K562 (cell line): ENCODE results near the gene SPNS2. TPM values are rescaled to one million over a fixed set of nuclear protein-coding genes. Genes with fewer than 3 reads are reported as not detected.

Experiments used
- ATAC-seq: fragments of 200-7000 bp; cut with Tn5 transposase; 3 replicates; pipeline ENCODE4 v1.9.1; 2020; ENCODE audit warnings: moderate library complexity
- BruUV-seq: library from RNA; stranded (reverse); fragments of 400-500 nt; replicated peaks from 2 replicates; lab custom pipeline; 2021; lab: Mats Ljungman, UMichigan
- CTCF ChIA-PET: fragments of 300-600 bp; formaldehyde crosslinking; extraction: SDS; loops from one replicate; lab custom pipeline; 2021; ENCODE audit warnings: low intra/inter-chr PET ratio; lab: Yijun Ruan, JAX
- POLR2A ChIA-PET: fragments of 300-600, 350-650 bp; sonication (Branson Sonifier 250); formaldehyde crosslinking; extraction: SDS; loops from one replicate; lab custom pipeline; 2021; ENCODE audit warnings: antibody characterized with exemption, inconsistent platforms; lab: Yijun Ruan, JAX
- DNase-seq, 4 experiments: peaks; one replicate each; pipeline versions ENCODE4 v3.0.0 to v3.0.0-alpha.2; 2011 to 2018; ENCODE audit warnings: low spot score in 3 of 4, mixed read lengths in 3 of 4; ENCODE audit errors: extremely low read depth in 1 of 4
- FAIRE-seq: peaks from 2 replicates; lab custom pipeline; 2011; peaks lifted over from hg19 to GRCh38; lab: Jason Lieb, UNC
- H2AFZ ChIP-seq: 2 replicates; pipeline ENCODE4 v1.6.0; 2011; ENCODE audit warnings: low read depth, low read length, control low read depth, inconsistent platforms
- H3K27ac ChIP-seq: fragments of 200-600 bp; 3 replicates; pipeline ENCODE4 v1.8.0; 2011; ENCODE audit warnings: low read depth, mild to moderate bottlenecking, control low read depth, inconsistent platforms, low read length, moderate library complexity, mixed read lengths; ENCODE audit errors: extremely low read depth
- H3K27me3 ChIP-seq, 2 experiments: fragments of 300-600 bp in 1 of 2; 2 replicates in 1 of 2; 3 replicates in 1 of 2; pipeline versions ENCODE4 v1.6.0 to v1.8.0; 2011; ENCODE audit warnings: inconsistent platforms in 2 of 2, low read length in 2 of 2, mild to moderate bottlenecking in 1 of 2, mixed read lengths in 1 of 2, moderate library complexity in 1 of 2; ENCODE audit not compliant: control insufficient read depth in 2 of 2, insufficient read depth in 2 of 2
- H3K36me3 ChIP-seq: fragments of 300-600 bp; 3 replicates; pipeline ENCODE4 v1.8.0; 2011; ENCODE audit warnings: mild to moderate bottlenecking, low read length, inconsistent platforms; ENCODE audit not compliant: control insufficient read depth, insufficient read depth
- H3K4me1 ChIP-seq, 2 experiments: fragments of 200-600 bp in 1 of 2; replicated peaks in 1 of 2; 2 replicates in 1 of 2; 3 replicates in 1 of 2; pipeline versions ENCODE4 v1.5.1 to v1.8.0; 2011; ENCODE audit warnings: inconsistent platforms in 2 of 2, low read length in 2 of 2, mild to moderate bottlenecking in 1 of 2, mixed read lengths in 1 of 2, moderate library complexity in 1 of 2; ENCODE audit not compliant: control insufficient read depth in 2 of 2, insufficient read depth in 2 of 2
- H3K4me2 ChIP-seq: 2 replicates; pipeline ENCODE4 v1.6.1; 2011; ENCODE audit warnings: low read length, control low read depth, inconsistent platforms, mixed read lengths; ENCODE audit not compliant: insufficient read depth
- H3K4me3 ChIP-seq: fragments of 200-600 bp; sonication (generic), shearing (Covaris generic); 2 replicates; pipeline ENCODE4 v1.5.1; 2016; ENCODE audit warnings: control low read depth, inconsistent platforms
- H3K79me2 ChIP-seq: fragments of 200-600 bp; 3 replicates; pipeline ENCODE4 v1.8.0; 2011; ENCODE audit warnings: low read length, inconsistent platforms; ENCODE audit not compliant: control insufficient read depth, insufficient read depth
- H3K9ac ChIP-seq, 2 experiments: 2 replicates each; pipeline versions ENCODE4 v1.6.0 to v1.6.1; 2011; ENCODE audit warnings: low read depth in 2 of 2, low read length in 2 of 2, control low read depth in 1 of 2, inconsistent platforms in 1 of 2, mild to moderate bottlenecking in 1 of 2, mixed read lengths in 1 of 2; ENCODE audit not compliant: insufficient read depth in 1 of 2
- H3K9me1 ChIP-seq: one replicate; pipeline ENCODE4 v1.6.0; 2011; ENCODE audit warnings: inconsistent platforms, mild to moderate bottlenecking, low read length, moderate library complexity; ENCODE audit not compliant: control insufficient read depth, insufficient read depth
- H3K9me3 ChIP-seq: replicated peaks from 2 replicates; pipeline ENCODE4 v1.5.1; 2011; ENCODE audit warnings: low read depth, low read length, inconsistent platforms; ENCODE audit not compliant: control insufficient read depth, insufficient read depth
- H4K20me1 ChIP-seq: replicated peaks from 2 replicates; pipeline ENCODE4 v1.6.1; 2011; ENCODE audit warnings: low read length, inconsistent platforms, mixed read lengths; ENCODE audit not compliant: control insufficient read depth, insufficient read depth
- BHLHE40 ChIP-seq: IDR thresholded peaks from 2 replicates; pipeline ENCODE4 v1.6.1; 2011; ENCODE audit warnings: low read length, improper control_type of control experiment
- CAMTA2 ChIP-seq: fragments of 250-450 bp; sonication (Bioruptor Pico); conservative IDR thresholded peaks from 2 replicates; pipeline ENCODE4 v1.5.1; 2022
- MITF ChIP-seq: IDR thresholded peaks from 2 replicates; pipeline ENCODE4 v1.6.1; 2014; ENCODE audit warnings: antibody characterized with exemption
- MYBL2 ChIP-seq, 2 experiments: fragments of 450-650 bp in 1 of 2; sonication (generic) in 1 of 2; formaldehyde crosslinking in 1 of 2; IDR thresholded peaks; 2 replicates each; pipeline versions ENCODE4 v1.6.1 to v1.8.1; 2017 to 2022; ENCODE audit warnings: borderline replicate concordance in 1 of 2, inconsistent platforms in 1 of 2, low read depth in 1 of 2, mild to moderate bottlenecking in 1 of 2, missing genetic modification reagents in 1 of 2, moderate library complexity in 1 of 2
- ZNF778 ChIP-seq: fragments of 450-650 bp; formaldehyde crosslinking; IDR thresholded peaks from 2 replicates; pipeline ENCODE4 v1.4.0; 2020; ENCODE audit warnings: mild to moderate bottlenecking, moderate library complexity
- WGBS: fragments of 100-300 bp; shearing (Covaris generic); methylation state at CpG from one replicate; pipeline ENCODE4 v1.1.6; 2016; ENCODE audit warnings: low coverage, mixed read lengths; ENCODE audit not compliant: insufficient coverage; ENCODE audit errors: missing lambda C conversion rate; 5-methylcytosine and 5-hydroxymethylcytosine counted together
- in situ Hi-C: fragments of 300-500 bp; cut with MboI; formaldehyde crosslinking; loops from 4 replicates; pipeline ENCODE4 v1.15.0; 2018; ENCODE audit warnings: inconsistent platforms, mixed read lengths
- intact Hi-C: fragments of 100-400 bp; cut with micrococcal nuclease; formaldehyde crosslinking; loops from 2 replicates; pipeline ENCODE4 v1.14.2; 2022
- polyA plus RNA-seq, 8 experiments: library from polyadenylated mRNA; depleted of rRNA in 4 of 8; stranded (reverse) in 5 of 8; unstranded in 3 of 8; fragments of >200 nt; fragmentation: Nextera tagmentation in 2 of 8; fragmentation: Illumina TruSeq in 1 of 8; extraction: Ambion mirVana in 2 of 8; extraction: Trizol in 1 of 8; gene quantifications; 2 replicates each; pipeline versions ENCODE4 v1.2.1 to v1.2.3, GENCODE V29; 2011 to 2014; ENCODE audit warnings: inconsistent platforms in 1 of 8, missing spikeins in 1 of 8
- total RNA-seq, 7 experiments: library from RNA; depleted of rRNA in 6 of 7; stranded (reverse); fragments of >200 nt in 6 of 7; fragmentation: Illumina TruSeq in 2 of 7; extraction: Trizol in 2 of 7; gene quantifications; 2 replicates each; pipeline versions ENCODE4 v1.2.1 to v1.2.3, GENCODE V29; 2011 to 2021; ENCODE audit warnings: low replicate concordance in 1 of 7
- TF ChIP-seq, protein P1 (sequence below): fragments of 450-650 bp; formaldehyde crosslinking; conservative IDR thresholded peaks from 2 replicates; pipeline ENCODE4 v1.4.0; 2022; ENCODE audit warnings: mild to moderate bottlenecking, missing genetic modification characterization
- TF ChIP-seq, protein P2 (sequence below): fragments of 450-650 bp; IDR thresholded peaks from 2 replicates; pipeline ENCODE4 v1.6.1; 2016; ENCODE audit warnings: mild to moderate bottlenecking, moderate library complexity

SPNS2 gene
- total and polyA plus RNA-seq, 9 of the 15 experiments (the other 6 are each of a cell fraction or from before 2014, with no cell fraction given), result 0.06 TPM; not detected in 8

DNA sequence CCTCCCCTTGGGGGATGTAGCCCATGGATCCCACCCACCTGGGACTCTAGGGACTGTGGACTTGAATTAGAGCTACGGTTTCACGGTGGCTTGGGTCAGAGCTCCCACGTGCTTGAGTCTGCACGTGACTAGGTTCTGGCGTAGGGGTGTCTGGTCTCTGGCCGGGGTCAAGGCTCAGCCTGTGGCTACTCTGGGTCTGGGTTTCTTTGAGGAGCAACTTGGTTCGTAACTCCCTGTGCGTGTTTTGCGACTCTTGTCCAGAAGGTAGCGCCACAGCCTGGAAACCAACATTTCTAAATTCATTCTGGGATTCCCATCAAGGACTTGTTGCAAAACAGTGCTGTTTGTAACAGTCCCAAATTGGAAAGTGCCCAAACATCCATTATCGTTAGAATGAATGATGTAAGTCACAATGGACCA, 62.2 kb downstream of the SPNS2 start:
- intact Hi-C loops, result loop anchor here (10.0 kb wide), 1 partner anchor 144 kb away; the partner anchor contains the start of gene PELP1
- peak; percentile 56 for ATAC-seq
- H3K79me2 ChIP-seq, result no peaks in the 10 kb centered on the region
- no peak overlapping the region for H2AFZ ChIP-seq
- no peaks in the 10 kb centered on the region for H3K27me3 ChIP-seq
- H3K4me3 ChIP-seq, result no peak overlapping the region
- H3K4me1 ChIP-seq, result peaks cover 2 to 9% of the 10 kb centered on the region in 2 experiments; a peak in 3 of 5 replicates
- H3K9me3 ChIP-seq, result no peaks in the 10 kb centered on the region
- H3K4me2 ChIP-seq, result no peak overlapping the region
- WGBS, result 12% methylated on average over 10 of the region's 11 CpGs
- H3K27ac ChIP-seq, result no peak overlapping the region
- POLR2A ChIA-PET, result no interaction called here
- FAIRE-seq, result no peak
- BruUV-seq, result no TSS peak
- no peaks in the 10 kb centered on the region for H4K20me1 ChIP-seq
- H3K9me1 ChIP-seq, result no peaks in the 10 kb centered on the region
- DNase-seq, result peak in 3 of 4 experiments; percentile 27 to 33 (median 31)
- no peak overlapping the region for H3K9ac ChIP-seq
- H3K36me3 ChIP-seq, result no peaks in the 10 kb centered on the region
- in situ Hi-C loops, result no loop called here
- CTCF ChIA-PET, result no interaction called here
- TF ChIP-seq MYBL2 (IDR thresholded peaks at IDR 0.05; ENCODE audit: low read depth), result no peak
- TF ChIP-seq MYBL2 (CRISPR knock-in tag; IDR thresholded peaks at IDR 0.05; ENCODE audit: borderline replicate concordance), result no peak
- TF ChIP-seq BHLHE40, result peak; percentile 37
- TF ChIP-seq, protein P1, sequence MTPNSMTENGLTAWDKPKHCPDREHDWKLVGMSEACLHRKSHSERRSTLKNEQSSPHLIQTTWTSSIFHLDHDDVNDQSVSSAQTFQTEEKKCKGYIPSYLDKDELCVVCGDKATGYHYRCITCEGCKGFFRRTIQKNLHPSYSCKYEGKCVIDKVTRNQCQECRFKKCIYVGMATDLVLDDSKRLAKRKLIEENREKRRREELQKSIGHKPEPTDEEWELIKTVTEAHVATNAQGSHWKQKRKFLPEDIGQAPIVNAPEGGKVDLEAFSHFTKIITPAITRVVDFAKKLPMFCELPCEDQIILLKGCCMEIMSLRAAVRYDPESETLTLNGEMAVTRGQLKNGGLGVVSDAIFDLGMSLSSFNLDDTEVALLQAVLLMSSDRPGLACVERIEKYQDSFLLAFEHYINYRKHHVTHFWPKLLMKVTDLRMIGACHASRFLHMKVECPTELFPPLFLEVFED (CRISPR knock-in tag), result no peak
- TF ChIP-seq CAMTA2 (CRISPR knock-in tag), result no peak
- TF ChIP-seq ZNF778 (CRISPR knock-in tag), result no peak
- TF ChIP-seq, protein P2, sequence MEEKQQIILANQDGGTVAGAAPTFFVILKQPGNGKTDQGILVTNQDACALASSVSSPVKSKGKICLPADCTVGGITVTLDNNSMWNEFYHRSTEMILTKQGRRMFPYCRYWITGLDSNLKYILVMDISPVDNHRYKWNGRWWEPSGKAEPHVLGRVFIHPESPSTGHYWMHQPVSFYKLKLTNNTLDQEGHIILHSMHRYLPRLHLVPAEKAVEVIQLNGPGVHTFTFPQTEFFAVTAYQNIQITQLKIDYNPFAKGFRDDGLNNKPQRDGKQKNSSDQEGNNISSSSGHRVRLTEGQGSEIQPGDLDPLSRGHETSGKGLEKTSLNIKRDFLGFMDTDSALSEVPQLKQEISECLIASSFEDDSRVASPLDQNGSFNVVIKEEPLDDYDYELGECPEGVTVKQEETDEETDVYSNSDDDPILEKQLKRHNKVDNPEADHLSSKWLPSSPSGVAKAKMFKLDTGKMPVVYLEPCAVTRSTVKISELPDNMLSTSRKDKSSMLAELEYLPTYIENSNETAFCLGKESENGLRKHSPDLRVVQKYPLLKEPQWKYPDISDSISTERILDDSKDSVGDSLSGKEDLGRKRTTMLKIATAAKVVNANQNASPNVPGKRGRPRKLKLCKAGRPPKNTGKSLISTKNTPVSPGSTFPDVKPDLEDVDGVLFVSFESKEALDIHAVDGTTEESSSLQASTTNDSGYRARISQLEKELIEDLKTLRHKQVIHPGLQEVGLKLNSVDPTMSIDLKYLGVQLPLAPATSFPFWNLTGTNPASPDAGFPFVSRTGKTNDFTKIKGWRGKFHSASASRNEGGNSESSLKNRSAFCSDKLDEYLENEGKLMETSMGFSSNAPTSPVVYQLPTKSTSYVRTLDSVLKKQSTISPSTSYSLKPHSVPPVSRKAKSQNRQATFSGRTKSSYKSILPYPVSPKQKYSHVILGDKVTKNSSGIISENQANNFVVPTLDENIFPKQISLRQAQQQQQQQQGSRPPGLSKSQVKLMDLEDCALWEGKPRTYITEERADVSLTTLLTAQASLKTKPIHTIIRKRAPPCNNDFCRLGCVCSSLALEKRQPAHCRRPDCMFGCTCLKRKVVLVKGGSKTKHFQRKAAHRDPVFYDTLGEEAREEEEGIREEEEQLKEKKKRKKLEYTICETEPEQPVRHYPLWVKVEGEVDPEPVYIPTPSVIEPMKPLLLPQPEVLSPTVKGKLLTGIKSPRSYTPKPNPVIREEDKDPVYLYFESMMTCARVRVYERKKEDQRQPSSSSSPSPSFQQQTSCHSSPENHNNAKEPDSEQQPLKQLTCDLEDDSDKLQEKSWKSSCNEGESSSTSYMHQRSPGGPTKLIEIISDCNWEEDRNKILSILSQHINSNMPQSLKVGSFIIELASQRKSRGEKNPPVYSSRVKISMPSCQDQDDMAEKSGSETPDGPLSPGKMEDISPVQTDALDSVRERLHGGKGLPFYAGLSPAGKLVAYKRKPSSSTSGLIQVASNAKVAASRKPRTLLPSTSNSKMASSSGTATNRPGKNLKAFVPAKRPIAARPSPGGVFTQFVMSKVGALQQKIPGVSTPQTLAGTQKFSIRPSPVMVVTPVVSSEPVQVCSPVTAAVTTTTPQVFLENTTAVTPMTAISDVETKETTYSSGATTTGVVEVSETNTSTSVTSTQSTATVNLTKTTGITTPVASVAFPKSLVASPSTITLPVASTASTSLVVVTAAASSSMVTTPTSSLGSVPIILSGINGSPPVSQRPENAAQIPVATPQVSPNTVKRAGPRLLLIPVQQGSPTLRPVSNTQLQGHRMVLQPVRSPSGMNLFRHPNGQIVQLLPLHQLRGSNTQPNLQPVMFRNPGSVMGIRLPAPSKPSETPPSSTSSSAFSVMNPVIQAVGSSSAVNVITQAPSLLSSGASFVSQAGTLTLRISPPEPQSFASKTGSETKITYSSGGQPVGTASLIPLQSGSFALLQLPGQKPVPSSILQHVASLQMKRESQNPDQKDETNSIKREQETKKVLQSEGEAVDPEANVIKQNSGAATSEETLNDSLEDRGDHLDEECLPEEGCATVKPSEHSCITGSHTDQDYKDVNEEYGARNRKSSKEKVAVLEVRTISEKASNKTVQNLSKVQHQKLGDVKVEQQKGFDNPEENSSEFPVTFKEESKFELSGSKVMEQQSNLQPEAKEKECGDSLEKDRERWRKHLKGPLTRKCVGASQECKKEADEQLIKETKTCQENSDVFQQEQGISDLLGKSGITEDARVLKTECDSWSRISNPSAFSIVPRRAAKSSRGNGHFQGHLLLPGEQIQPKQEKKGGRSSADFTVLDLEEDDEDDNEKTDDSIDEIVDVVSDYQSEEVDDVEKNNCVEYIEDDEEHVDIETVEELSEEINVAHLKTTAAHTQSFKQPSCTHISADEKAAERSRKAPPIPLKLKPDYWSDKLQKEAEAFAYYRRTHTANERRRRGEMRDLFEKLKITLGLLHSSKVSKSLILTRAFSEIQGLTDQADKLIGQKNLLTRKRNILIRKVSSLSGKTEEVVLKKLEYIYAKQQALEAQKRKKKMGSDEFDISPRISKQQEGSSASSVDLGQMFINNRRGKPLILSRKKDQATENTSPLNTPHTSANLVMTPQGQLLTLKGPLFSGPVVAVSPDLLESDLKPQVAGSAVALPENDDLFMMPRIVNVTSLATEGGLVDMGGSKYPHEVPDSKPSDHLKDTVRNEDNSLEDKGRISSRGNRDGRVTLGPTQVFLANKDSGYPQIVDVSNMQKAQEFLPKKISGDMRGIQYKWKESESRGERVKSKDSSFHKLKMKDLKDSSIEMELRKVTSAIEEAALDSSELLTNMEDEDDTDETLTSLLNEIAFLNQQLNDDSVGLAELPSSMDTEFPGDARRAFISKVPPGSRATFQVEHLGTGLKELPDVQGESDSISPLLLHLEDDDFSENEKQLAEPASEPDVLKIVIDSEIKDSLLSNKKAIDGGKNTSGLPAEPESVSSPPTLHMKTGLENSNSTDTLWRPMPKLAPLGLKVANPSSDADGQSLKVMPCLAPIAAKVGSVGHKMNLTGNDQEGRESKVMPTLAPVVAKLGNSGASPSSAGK, result no peak
- TF ChIP-seq MITF, result no peak
